Measurements from ENCODE around the gene AP1S1. TPM values are rescaled to one million over a fixed set of nuclear protein-coding genes. Genes with fewer than 3 reads are reported as not detected.

AP1S1 gene
- total and polyA plus RNA-seq, 2 experiments from 2014 or later: 31.1 to 85.8 TPM

DNA sequence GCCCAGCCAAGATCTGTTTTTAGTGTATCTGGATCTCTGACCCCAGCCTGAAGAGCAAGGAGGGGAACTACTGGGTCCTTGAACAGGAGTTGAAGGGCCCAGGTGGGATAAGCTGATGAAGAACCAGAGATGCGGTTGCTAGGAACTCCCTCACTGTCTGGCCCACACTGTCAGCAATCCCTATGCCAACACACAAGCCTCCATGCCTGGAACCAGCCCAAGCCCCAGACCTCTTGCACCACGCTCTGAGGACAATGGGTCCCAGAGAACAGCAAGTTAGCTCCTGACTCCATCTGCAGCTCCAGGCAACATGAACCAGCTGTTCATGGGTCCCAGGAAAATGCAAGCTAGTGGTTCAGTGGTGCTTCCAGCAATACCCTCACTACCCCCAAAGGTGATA lies 23.4 kb downstream of the AP1S1 start:
- Histone ChIP-seq H4K20me1 (ENCODE audit: insufficient read depth, poor library complexity, severe bottlenecking) (no peaks in the 10 kb centered on the region), H3K27ac (no peak overlapping the region), H3K4me2 (no peak overlapping the region), H3K79me2 (no peaks in the 10 kb centered on the region), H3K9me3 (ENCODE audit: low read depth) (no peaks in the 10 kb centered on the region), H3K4me1 (ENCODE audit: insufficient read depth) (peaks cover 15% of the 10 kb centered on the region), H3K27me3 (peaks cover 92% of the 10 kb centered on the region), H3K9me2 (replicated peaks; ENCODE audit: insufficient read depth) (no peaks in the 10 kb centered on the region), H3K36me3 (replicated peaks; ENCODE audit: insufficient read depth, low read depth) (no peaks in the 10 kb centered on the region), H2AFZ (no peak overlapping the region), H3K4me3 (no peak overlapping the region)
- no peak for DNase-seq (ENCODE audit: low spot score)
- WGBS (ENCODE audit: low lambda C conversion rate, missing lambda C conversion rate): 76% methylated on average over 2 of the region's 2 CpGs
- no peak for TF ChIP-seq EZH2phosphoT487 (IDR thresholded peaks at IDR 0.05; ENCODE audit: low read depth, severe bottlenecking, unreplicated experiment)
- TF ChIP-seq, protein P1, sequence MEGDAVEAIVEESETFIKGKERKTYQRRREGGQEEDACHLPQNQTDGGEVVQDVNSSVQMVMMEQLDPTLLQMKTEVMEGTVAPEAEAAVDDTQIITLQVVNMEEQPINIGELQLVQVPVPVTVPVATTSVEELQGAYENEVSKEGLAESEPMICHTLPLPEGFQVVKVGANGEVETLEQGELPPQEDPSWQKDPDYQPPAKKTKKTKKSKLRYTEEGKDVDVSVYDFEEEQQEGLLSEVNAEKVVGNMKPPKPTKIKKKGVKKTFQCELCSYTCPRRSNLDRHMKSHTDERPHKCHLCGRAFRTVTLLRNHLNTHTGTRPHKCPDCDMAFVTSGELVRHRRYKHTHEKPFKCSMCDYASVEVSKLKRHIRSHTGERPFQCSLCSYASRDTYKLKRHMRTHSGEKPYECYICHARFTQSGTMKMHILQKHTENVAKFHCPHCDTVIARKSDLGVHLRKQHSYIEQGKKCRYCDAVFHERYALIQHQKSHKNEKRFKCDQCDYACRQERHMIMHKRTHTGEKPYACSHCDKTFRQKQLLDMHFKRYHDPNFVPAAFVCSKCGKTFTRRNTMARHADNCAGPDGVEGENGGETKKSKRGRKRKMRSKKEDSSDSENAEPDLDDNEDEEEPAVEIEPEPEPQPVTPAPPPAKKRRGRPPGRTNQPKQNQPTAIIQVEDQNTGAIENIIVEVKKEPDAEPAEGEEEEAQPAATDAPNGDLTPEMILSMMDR (IDR thresholded peaks at IDR 0.05; ENCODE audit: poor library complexity): no peak
- TF ChIP-seq EZH2 (IDR thresholded peaks at IDR 0.05; ENCODE audit: borderline replicate concordance): no peak

DNA sequence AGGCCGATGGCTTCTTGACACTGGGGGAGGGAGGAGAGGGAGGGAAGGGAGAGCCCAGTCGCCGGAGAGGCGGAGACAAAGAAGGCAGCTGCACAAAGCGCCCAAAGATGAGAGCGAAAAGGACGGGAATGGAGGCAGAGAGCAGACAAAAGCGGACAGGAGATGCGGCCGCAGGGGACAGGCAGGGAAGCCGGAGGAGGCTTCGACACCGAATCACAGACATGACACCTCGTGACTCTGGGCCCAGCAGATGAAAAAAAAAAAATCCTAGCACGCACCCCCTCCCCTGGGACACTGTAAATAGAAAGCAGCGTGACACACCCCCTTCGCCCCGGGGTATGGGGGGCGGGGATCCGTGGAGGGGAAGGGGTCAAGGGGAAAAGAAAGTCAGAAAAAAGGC lies 24.8 kb downstream of the AP1S1 start:
- TF ChIP-seq EZH2phosphoT487 (IDR thresholded peaks at IDR 0.05; ENCODE audit: low read depth, severe bottlenecking, unreplicated experiment): peak; percentile 32
- TF ChIP-seq, protein P1 (IDR thresholded peaks at IDR 0.05; ENCODE audit: poor library complexity): no peak
- H3K4me2 ChIP-seq: peak overlapping the region; percentile 72
- DNase-seq (ENCODE audit: low spot score): no peak
- H3K36me3 ChIP-seq (replicated peaks; ENCODE audit: insufficient read depth, low read depth): no peaks in the 10 kb centered on the region
- H2AFZ ChIP-seq: no peak overlapping the region
- no peak overlapping the region for H3K4me3 ChIP-seq
- no peaks in the 10 kb centered on the region for H4K20me1 ChIP-seq (ENCODE audit: insufficient read depth, poor library complexity, severe bottlenecking)
- WGBS (ENCODE audit: low lambda C conversion rate, missing lambda C conversion rate): 1% methylated on average over 19 of the region's 20 CpGs
- peaks cover 5% of the 10 kb centered on the region for H3K4me1 ChIP-seq (ENCODE audit: insufficient read depth)
- H3K9me3 ChIP-seq (ENCODE audit: low read depth): no peaks in the 10 kb centered on the region
- no peaks in the 10 kb centered on the region for H3K79me2 ChIP-seq
- H3K9me2 ChIP-seq (replicated peaks; ENCODE audit: insufficient read depth): no peaks in the 10 kb centered on the region
- no peak overlapping the region for H3K27ac ChIP-seq
- peaks cover 77% of the 10 kb centered on the region for H3K27me3 ChIP-seq

DNA sequence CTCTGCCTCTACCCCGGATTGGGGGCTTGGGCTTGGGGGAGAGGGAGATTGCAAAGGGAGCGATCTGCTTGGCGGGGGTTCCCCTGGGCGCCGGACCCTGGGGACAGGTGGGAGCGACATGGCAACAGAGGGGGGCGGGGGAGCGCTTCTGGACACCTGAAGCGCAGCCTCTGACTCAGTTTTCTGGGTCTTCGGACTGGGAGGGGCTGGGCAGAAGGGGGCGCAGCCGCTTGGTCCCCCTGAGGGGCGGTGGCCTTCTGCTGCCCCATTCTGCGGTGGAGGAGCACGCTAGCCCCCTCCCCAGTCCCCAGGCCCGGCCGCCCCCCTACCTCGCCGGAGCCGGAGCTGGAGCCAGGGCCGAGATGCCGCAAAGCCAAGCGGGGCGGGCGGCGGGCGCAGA lies 25.4 kb downstream of the AP1S1 start:
- Histone ChIP-seq H3K27me3 (peaks cover 72% of the 10 kb centered on the region), H2AFZ (peak overlapping the region; percentile 31), H3K4me1 (ENCODE audit: insufficient read depth) (peaks cover 5% of the 10 kb centered on the region), H3K4me3 (no peak overlapping the region), H3K4me2 (peak overlapping the region; percentile 72), H3K9me3 (ENCODE audit: low read depth) (no peaks in the 10 kb centered on the region), H3K27ac (no peak overlapping the region), H3K79me2 (no peaks in the 10 kb centered on the region), H4K20me1 (ENCODE audit: insufficient read depth, poor library complexity, severe bottlenecking) (no peaks in the 10 kb centered on the region), H3K9me2 (replicated peaks; ENCODE audit: insufficient read depth) (no peaks in the 10 kb centered on the region), H3K36me3 (replicated peaks; ENCODE audit: insufficient read depth, low read depth) (no peaks in the 10 kb centered on the region)
- WGBS (ENCODE audit: low lambda C conversion rate, missing lambda C conversion rate): 0% methylated on average over 12 of the region's 27 CpGs
- TF ChIP-seq EZH2 (IDR thresholded peaks at IDR 0.05; ENCODE audit: borderline replicate concordance) (no peak), EZH2phosphoT487 (IDR thresholded peaks at IDR 0.05; ENCODE audit: low read depth, severe bottlenecking, unreplicated experiment) (no peak)
- TF ChIP-seq, protein P1 (IDR thresholded peaks at IDR 0.05; ENCODE audit: poor library complexity): no peak
- DNase-seq (ENCODE audit: low spot score): no peak
